ENCODE measurements around the gene ERCC1.
A peak's percentile ranks its signal among the peaks of the same experiment; 100 is the strongest.

The ERCC1 gene

DNA sequence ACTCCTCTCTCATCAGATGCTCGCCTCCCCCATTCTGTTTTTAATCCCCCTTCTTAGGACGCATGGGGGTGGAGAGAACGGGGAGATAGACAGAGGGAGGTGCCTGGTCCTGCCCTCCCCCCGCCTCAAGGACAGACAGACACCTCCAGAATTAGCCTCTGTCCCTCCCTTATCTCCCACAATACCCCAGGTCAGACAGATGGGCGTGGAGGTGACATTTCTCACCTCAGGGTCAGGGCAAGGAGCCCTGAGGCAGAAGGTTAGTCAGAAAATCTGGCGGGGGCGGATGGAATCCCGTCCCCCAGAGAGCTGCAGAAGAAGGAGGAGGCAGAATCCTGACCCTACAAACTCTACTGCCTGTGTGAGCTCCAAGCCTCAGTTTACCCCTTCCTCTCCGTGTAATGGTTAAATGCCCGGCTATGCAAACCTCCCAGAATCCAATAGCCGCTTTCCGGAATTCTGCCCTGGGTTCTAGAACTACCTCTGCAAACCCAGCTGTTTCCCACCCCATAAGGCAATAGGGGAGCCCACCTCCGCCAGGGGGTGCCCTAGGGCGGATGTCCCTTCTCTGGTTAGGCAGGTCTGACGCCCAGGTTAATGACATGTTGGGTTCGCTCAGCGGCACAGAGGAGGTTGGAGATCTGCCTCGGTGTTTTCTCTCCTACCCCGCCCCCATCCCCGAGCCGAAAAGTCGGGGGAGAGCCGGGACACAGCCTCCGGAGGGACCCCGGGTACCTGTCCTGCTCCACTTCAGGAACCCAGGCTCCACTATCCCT is 19.7 kb downstream of the ERCC1 start:
- peak; percentile 61 for DNase-seq

DNA sequence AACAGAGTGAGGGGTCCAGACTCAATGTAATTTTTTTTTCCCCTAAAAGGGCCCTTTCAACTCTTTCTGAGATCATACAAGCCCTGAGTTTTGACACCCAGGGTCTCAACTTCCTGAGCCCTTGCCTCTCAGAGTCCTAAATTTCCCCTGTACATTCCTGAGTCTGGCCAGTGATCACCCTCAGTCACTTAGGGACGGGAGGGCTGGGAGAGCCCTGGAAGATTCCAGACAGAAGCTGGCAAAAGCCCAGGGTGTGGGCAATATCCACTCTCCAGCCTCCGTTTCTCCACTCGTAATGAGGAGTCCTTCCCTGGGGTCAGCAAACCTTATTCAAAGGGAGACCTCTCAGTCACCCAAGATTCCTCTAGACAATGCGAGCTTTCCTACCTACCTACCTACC is 20.4 kb downstream of the ERCC1 start:
- DNase-seq = no peak

DNA sequence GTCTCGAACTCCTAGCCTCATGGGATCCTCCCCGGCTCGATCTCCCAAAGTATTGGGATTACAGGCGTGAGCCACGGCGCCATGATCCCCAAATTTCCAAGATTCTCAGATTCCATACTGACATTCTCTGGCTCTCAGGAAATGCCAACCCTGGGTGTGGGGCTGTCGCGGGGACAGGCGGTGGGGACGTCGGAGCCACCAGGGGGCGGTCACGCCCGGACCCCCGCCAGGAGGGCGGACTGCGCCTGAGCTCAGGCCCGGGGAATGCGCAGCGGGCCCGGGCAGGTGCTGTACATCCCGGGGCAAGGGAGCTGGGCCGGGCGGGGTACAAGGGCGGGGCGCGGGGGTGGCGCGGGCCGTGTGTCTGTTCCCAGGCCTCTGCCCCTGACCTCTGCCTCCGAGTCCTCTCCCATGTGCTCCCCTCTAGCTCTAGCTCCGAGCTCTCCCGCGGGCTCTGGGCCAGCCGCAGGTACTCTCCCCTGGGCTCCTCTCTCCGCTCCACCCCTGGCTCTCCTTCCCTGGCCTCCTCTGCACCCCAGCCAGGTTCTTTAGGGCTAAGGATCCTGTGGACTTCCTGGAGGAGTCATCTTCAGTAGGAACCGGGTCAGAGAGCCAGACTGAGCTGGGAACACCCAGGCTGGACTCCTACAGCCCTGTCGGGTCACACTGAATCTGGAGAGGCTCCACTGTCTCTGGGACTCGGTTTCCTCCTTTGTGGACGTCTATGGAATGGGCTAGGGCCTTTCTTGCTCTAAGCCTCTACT is 21.2 kb downstream of the ERCC1 start:
- peak; percentile 18 for DNase-seq

DNA sequence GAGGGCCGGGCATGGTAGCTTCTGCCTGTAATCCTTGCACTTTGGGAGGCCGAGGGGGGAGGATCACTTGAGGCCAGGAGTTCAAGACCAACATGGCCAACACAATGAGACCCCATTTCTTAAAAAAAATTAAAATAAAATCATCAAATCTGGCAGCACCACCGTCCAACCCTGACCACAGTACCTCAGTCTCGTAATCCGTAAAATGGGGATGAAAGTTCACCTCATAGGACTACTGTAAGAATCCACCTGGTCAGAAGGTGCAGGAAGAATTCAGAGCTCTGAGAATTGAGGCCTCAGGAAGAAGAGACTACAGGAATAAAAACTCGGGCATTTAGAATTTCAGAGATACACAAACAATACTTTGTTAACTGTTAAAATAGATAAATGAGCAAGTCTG is 21.9 kb downstream of the ERCC1 start:
- no peak for DNase-seq

DNA sequence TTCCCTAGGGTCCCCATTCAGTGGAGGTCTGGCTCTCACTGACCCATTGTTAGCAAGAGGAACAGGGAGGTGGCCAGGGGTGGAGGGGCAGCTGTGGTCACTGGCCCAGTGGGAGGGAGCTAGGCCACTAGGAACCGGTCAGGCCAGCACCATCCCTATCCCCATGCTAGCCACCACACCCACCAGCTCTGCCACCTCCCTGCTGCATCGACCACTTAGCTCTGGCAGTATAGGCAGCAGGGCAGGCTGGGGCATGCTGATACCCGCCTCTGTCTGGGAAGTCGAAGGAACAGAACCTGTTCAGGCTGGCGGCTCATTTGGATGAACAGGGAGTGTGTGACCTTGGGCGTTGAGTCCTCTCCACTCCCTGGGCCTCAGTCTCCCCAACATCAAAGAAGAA is 23.5 kb downstream of the ERCC1 start:
- DNase-seq = no peak

DNA sequence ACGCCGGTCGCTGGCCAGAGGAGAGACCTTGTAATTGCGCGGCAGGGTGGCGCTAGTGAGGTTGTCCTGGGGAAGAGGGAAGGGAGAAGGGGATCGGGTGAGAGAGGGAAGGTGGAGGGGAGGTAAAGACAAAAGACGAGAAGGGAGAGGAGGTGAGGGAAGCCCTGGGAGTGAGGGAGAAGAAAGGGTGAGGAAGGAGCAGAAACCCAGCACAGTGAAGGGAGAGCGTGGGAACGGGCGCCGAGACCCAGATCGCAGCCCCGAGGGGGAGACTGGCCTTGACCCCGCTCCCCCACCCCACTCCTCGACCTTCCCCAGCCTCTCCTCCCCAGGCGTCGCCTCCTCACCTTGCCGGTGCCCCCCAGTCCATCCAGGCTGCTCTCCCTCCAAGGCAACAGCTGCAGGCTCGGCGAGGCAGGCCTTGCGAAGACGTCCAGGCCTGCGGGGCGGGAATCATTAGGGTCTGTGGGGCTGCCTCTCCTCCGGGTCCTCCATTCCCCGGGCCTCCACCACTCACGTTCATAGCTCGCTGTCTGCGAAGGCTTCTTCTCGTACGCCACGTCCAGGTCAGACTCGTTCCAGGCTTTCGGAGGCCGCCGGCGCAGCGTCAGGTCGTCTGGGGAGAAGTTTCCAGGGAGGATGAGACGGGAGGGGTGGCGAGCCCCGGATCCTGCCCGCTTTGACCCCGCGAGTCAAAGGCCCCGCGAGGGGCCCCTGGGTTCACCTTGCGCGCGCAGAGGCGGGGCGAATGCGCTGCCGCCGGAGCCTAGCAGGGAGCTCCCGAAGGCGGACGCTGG is 27.7 kb downstream of the ERCC1 start:
- no peak for DNase-seq

DNA sequence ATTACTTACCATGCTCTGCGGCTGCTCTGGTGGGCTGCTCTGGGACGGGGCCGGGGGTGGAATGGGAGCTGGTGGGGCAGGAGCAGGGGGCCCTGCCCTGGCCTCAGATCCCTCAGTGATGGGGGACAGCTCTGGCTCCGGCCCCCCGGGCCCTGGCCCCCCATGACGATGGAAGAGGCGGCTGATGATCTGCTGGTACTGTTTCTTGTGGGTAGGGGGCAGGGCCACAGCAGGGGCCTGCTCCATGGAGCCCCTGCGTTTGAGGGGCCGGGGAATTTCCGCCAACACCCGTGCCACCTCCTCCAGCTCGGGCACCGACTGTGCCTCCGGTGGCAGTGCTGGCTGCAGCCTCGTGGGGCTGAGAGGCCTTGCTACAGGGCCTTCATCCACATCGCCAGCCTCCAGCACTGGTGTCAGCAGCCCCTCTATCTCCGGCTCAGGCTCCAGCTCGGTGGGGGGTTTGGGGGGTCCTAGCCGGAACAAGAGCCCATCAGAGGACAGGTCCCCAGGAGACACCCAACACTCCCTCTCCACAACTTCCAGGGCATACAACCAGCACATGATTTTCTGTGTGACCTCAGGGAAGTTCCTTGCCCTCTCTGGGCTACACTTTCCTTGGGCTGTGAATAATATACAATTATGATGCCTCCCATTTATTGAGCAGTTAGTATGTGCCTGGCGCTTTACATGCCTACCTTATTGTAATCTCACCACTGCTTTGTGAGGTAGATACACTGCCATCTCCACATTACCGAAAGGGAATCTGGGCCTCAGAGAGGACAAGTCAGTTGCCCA is 31.6 kb downstream of the ERCC1 start:
- DNase-seq = no peak

DNA sequence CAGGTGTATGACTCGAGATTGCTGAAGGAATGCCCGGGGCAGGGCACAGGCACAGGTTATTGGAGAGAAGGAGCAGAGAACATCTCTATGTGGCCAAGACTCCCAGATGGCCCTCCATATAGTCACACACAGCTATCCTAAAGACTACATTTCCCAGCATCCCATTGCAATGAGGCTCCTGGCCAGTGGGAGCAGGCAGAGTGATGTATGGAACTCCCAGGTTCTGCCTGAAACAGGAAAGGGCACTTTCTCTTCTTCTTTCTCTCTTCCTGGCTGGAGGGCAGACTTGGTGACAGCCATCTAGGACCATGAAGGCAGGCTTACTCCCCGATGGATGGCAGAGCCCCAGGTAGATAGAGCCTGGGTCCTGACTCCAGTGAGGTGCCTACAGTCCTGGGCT is 32.4 kb downstream of the ERCC1 start:
- no peak for DNase-seq

DNA sequence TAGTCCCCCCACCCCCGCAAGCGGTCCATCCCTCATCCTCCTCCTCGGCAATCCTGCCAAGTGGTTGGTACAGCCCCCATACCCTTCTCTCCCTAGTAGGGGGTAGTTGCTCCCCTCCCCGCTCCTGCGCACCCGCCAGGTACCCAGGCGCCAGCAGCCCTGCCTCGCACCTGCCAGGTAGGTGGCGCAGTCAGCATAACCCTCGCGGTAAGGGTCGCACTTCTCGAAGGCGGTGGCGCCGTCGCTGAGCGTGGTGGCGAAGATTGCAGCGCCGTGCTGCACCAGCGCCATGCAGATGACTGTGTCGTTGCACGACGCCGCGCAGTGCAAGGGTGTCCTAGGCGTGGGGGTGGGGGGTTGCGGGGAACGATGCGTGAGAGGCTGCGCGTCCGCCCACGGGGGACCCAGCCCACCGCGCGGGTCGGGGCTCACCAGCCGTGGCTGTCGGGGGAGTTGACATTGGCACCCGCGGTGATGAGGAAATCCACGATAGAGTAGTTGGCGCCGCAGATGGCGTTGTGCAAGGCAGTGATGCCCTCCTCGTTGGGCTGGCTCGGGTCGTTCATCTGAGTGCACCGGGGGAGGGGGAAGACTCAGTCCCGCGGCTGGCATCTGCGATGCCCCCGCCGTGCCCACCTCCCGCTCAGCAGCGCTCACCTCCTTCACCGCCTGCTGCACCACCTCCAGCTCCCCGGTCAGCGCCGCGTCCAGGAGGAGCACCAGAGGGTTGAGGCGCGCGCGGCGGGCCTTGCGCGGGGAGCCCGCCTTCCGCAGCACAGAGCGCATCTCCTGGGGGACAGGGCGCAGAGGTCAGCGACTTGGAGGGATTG is 38.1 kb downstream of the ERCC1 start:
- no peak for DNase-seq

DNA sequence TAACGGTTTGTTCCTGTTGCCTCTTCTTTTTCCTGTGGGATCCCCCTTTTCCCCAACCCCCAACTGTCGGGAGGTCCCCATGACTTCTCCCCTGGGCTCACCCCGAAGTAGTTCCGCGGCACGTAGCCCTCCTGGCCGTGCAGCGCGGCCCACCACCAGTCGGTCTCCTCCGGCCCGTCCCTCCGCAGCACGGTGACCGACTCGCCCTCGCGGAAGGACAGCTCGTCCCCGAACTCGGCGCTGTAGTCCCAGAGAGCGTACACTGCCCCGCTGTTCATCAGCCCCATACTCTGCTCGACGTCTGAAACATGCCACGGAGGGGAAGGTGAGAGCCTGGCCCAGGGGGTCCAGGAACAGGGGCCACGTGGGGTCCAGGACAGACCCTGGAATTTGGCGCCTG is 41.3 kb downstream of the ERCC1 start:
- no peak for DNase-seq

DNA sequence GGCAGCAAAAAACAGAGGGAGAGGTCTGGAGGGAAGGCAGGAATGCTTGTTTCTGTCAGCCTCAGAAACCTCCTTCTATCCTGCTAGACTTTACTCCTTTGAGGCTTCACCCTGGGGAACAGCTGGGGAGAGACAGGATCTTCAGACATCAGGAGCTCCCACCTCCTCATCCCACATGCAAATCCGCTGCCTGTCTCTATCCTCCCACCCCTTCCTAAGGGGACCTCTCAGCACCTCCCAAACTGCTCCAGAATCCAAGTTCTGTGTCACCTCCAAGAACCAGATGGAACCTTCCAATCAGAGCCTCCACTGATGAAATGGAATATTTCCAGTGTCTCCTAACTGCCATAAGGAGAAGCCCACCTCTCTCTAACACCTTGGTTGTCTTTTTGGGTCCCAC is 43.6 kb downstream of the ERCC1 start:
- DNase-seq = no peak

DNA sequence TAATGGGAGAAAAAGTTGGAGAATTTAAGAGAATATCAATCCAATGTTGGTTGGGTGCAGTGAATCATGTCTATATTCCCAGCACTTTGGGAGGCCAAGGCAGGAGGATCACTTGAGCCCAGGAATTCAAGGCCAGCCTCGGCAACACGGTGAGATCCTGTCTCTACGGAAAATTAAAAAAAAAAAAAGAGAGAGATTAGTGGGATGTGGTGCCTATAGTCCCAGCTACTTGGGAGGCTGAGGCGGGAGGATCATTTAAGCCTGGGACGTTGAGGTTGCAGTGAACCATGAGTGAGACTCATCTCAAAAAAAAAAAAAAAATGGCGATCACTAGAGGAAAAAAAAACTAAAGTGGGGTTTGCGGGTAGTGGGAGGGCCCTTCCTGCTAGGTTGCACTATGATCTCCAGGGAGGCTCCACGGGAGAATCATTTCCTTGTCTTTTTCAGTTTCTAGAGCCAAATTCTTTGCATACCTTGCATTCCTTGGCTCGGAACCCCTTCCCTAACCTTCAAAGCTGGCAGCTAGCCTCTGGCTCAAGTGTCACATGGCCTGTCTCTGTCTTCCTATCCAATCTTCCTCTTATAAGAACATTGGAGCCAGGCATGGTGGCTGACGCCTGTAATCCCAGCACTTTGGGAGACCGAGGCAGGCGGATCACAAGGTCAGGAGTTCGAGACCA is 47.5 kb downstream of the ERCC1 start:
- DNase-seq = no peak

DNA sequence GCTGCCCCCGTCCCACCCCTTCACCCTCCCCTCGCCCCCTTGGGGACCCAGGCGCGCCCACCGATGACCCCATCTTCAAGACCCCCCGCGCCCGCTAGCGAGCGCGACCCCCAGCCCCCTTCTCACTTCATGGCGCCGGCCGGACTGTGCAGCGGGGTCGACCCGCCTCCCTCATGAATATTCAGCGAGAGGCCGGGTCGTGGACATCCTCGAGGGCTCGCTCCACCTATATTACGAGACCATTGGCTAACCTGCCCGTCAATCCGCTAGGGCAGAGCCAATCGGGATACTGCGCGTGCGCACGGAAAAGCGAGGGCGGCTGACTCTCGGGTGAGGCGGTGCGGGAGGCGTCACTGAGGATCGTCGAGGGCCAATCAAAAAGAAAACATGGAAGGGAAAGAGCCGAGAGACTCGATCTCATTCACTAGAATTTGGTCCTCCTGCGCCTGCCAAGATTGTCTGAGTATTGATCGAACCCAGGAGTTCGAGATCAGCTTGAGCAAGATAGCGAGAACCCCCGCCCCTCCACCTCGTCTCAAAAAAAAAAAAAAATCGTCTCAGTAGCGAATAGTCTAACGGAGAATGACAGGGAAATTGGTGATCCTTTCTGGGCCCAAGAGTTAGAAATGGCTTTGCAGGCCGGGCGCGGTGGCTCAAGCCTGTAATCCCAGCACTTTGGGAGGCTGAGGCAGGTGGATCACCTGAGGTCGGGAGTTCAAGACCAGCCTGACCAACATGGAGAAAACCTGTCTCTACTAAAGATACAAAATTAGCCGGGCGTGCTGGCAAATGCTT is 53.1 kb downstream of the ERCC1 start, which contains the start of gene ERCC2:
TSS of gene ERCC2 (minus strand) at position 164 of the 795 bp plus-strand sequence. CDS start at position 131, 33 bp downstream.
- peak; percentile 100 for DNase-seq

DNA sequence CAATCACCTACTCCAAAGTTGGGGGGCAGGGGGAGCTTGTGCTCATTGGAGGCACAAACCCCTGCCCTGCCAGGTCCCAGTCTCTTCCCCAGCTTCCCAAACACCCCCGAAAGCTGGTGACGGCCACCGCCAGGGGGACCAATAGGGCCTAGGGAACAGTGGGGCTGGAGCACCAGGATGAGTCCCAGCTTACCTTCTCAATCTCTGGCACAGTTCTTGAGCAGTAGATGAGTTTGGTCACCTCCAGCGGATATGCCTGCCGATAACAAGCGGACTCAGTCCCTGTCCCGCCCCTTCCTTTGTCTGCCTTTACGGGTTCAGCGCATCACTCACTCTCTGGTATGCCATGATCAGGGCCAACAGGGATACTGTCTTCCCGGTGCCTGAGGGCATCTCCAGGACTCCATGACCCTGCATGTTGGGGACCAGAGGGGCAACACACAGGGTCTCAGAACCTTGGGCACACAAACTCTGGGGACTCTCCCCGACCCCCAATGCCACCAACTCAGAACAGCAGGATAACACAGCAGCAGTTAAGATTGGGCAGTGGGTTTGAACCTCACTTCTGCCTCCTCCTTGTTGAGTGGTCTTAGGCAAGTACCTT is 54.9 kb downstream of the ERCC1 start:
- no peak for DNase-seq

DNA sequence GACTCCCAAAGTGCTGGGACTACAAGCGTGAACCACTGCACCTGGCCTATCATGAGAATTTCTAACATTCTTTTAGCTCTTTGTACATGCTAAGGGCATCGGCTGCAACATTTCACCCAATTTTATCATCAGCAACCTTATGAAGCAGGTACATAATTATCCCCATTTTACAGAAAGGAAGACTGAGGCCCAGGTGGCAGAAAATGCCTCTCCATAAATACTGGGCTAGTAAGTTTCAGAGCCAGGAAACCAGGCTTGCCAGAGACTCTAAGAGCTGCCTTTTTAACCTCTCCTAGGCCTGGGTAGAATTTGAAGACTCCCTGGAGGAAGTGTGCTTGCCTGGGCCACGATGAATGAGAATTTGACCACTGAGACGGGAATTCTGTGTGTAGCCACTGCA is 55.6 kb downstream of the ERCC1 start:
- DNase-seq = no peak

DNA sequence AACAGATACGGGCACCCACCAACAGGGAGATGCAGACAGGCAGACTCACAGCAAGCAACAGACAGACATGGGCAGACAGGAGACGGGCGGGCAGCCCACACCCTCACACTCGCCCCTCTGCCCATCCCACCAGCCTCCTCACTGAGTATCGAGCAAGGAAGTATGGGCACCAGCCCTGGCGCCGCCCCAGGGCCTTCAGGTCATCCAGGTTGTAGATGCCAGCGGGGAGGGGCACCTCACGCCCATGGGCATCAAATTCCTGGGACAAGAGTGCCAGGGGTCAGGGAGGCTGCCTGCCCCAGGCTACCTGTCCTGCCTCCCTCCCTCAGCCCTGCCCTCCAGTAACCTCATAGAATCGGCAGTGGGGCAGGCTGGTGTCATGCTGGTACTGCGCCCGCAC is 59.0 kb downstream of the ERCC1 start:
- no peak for DNase-seq

DNA sequence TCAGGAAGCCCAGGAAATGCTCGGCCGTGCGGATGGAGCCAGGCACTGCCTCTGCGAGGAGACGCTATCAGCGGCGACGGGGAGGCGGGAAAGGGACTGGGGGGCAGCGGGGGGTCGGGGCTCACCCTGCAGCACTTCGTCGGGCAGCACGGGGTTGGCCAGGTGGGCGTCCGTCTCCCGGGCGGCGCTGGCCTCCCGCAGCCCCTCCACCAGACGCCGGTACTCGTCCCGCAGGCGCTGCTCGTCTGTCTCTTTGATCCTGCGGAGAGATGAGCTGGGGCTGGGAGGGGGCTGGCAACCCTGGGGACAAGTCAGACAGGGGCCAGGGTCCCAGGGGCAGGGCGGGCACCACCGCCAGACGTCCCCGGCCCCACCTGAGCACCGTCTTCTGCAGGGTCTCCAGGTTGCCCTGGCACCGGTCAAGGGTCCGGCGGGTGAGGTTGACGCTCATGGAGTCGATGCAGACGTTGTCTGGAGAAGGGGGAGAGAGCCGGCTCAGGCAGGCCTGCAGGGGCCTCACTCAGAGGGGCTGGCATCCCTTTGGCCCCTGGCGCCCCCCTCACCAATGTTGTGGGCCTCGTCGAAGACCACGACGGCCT is 59.8 kb downstream of the ERCC1 start:
- no peak for DNase-seq

DNA sequence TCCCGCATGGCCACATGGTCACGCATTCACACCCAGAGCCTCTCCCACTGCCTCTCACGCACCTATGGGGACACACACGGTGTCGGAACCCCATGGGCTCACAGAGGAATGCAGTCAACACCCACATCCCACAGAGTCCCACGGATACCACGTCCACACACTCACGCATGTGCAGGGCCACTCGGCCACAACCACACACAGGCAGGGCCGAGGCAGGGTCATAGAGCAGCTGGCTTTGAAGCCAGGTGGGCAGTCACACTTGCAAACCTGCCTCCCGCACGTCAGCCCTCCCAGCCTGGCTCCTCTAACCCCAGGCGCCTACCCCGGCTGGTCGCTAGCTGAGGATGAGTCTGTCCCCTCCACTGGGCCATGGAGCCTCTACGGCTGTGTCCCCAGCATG is 61.4 kb downstream of the ERCC1 start:
- DNase-seq = no peak

DNA sequence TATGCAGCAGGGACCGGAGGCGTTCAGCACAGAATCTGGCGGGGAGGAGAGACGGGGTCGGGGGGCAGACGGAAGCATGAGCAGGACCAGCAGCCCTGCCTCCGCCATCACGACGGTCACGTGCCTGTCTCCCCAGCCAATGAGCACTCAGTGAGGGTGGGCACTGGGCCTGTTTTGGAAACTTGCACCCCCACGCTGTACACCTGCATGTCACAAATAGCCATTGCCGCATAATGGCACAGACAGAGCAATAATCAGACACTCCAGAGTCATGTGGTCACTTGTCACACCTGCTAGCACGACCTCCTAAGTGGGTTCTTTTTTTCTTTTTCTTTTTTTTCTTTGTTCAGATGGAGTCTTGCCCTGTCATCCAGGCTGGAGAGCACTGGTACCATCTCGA is 62.1 kb downstream of the ERCC1 start:
- no peak for DNase-seq

Measured in activated naive CD4-positive, alpha-beta T cell treated with Interleukin-2 at 50 U/mL for 16 hours (primary cell).